Fibroblast of pulmonary artery (primary cell): Measurements from ENCODE around the gene CLTCL1.

Experiments
- DNase-seq: peaks from one replicate; pipeline ENCODE4 v3.0.0-alpha.2; 2010; ENCODE audit warnings: low read depth
- H3K4me3 ChIP-seq: replicated peaks from 2 replicates; pipeline ENCODE4 v1.5.1; 2011; ENCODE audit warnings: low read depth, mild to moderate bottlenecking, control low read depth, low read length, moderate library complexity
- TF ChIP-seq, protein P1 (sequence below): IDR thresholded peaks from 2 replicates; pipeline ENCODE4 v1.5.1; 2011; ENCODE audit warnings: mild to moderate bottlenecking, control low read depth, low read length, inconsistent platforms; ENCODE audit errors: missing control alignments

CLTCL1 gene

GRCh38 chr22:19129871-19130270 is 161.6 kb downstream of the CLTCL1 start:
- DNase-seq, result no peak
- no peak overlapping the region for H3K4me3 ChIP-seq
- TF ChIP-seq, protein P1, sequence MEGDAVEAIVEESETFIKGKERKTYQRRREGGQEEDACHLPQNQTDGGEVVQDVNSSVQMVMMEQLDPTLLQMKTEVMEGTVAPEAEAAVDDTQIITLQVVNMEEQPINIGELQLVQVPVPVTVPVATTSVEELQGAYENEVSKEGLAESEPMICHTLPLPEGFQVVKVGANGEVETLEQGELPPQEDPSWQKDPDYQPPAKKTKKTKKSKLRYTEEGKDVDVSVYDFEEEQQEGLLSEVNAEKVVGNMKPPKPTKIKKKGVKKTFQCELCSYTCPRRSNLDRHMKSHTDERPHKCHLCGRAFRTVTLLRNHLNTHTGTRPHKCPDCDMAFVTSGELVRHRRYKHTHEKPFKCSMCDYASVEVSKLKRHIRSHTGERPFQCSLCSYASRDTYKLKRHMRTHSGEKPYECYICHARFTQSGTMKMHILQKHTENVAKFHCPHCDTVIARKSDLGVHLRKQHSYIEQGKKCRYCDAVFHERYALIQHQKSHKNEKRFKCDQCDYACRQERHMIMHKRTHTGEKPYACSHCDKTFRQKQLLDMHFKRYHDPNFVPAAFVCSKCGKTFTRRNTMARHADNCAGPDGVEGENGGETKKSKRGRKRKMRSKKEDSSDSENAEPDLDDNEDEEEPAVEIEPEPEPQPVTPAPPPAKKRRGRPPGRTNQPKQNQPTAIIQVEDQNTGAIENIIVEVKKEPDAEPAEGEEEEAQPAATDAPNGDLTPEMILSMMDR, result no peak
